GM19328 (cell line): ENCODE data around the gene SP2.

Source experiments
- ATAC-seq: cut with Tn5 transposase; IDR thresholded peaks from one replicate; pipeline ENCODE4 v1.9.1; 2021; ENCODE audit warnings: mild to moderate bottlenecking, moderate library complexity; ENCODE audit not compliant: unreplicated experiment

The SP2 gene

DNA sequence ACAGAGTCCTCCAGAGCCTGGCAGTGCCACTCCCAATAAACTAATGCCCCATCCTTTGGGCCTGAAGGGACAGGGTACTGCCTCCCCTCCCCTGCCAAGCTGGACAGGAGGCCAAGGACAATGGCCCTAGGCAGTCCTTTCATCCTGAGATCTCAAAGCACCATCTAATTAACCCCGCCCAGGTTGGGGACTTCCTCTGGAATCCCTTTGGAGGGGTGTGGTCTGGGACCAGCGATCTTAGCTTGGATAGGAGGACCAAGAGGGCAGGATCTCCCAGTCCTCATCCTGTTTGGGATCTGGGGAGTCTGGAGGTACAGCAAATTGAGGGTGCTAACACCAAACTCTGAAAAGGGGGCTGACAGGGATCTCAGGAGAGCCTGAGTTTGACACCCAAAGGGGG, 26.9 kb upstream of the SP2 start:
- no peak for ATAC-seq

DNA sequence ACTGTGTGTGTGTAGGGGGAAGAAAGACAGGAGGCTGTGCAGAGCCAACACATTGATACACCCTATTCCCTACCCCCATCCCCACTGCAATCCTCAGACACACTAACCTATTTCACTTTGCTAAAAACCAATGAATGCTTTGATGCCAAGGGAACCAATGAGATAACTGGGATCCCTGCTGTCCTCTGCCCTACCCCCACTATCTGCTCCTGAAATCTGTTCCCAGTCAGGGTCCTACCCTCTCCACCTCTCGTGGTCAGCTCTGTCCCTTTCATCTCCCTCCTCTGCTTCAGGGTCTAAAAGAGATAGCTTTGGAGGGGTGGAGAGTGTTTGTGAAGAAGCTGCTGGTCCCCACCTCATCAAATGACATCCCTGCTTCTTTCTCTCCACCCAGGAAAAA, 26.0 kb upstream of the SP2 start:
- no peak for ATAC-seq

DNA sequence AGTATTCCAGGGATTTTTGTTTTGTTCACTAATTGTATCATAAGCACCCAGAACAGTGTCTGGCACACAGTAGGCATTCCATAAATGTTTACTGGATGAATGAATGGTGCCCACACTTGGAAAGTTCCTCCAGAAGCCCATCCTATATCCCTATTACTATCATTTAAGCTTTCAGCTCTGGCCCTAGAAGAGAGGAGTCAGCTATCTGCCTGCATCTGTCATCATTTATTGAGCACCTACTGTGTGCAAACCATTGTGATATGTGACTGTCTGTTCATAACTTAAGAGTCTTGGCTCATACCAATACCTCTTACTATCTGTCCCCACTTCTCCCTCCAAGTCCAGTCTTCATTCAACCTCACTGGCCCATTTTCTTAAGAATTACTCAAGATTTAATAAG, 25.0 kb upstream of the SP2 start:
- no peak for ATAC-seq

DNA sequence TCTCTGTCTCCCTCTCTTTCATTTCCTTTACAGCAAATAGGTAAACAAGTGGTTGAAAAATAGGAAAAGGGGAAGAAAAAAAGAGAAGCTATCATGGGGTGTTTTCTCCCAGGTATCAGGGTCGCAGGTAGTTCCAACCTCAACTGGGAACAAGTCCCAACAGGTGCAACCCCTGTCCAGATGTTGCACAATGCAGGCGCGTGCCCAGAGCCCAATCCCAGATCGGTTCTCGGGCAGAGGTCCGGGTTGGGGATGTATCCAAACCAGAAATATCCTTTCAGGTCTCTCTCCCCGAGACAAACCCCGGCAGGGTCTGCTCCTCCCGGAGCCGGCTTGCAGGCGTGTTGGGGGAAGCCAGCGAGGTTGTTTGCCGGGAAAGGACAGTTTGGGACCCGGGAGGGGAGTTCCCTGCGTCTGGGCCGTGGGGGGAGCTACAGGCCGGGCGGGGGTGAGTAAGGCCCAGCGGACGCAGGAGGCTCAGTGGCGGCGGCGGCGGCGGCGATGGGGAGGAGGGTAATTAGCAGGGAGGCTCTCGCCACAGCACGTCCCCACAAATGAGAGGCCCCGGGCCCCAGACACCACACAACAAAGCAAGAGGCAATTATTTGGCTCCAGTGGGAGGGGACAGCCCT, 23.9 kb upstream of the SP2 start:
- no peak for ATAC-seq

DNA sequence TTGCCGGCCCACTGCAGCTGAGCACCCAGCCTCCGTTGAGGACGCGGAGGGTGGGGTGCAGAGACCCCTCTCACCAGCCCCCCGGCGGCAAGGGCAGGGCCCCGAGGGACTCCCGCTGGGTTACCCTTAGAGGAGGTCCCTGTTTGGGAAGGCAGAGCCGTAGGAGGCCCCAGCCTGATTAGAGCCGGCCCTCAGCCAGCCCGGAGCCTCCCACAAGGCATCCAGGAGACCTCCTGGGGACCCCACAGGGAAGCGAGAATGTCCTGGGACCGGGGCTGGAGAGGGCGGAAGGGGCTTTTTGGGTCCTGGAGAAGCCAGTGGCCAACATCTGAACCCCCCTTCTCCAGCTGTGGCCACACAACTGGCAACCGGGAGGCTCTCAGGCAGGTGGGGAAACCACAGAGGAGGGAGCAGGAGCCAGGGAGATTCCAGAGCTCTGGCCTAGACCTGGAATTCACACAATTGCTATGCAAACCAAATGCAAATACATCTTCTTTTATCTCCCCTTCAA, 23.3 kb upstream of the SP2 start:
- no peak for ATAC-seq

DNA sequence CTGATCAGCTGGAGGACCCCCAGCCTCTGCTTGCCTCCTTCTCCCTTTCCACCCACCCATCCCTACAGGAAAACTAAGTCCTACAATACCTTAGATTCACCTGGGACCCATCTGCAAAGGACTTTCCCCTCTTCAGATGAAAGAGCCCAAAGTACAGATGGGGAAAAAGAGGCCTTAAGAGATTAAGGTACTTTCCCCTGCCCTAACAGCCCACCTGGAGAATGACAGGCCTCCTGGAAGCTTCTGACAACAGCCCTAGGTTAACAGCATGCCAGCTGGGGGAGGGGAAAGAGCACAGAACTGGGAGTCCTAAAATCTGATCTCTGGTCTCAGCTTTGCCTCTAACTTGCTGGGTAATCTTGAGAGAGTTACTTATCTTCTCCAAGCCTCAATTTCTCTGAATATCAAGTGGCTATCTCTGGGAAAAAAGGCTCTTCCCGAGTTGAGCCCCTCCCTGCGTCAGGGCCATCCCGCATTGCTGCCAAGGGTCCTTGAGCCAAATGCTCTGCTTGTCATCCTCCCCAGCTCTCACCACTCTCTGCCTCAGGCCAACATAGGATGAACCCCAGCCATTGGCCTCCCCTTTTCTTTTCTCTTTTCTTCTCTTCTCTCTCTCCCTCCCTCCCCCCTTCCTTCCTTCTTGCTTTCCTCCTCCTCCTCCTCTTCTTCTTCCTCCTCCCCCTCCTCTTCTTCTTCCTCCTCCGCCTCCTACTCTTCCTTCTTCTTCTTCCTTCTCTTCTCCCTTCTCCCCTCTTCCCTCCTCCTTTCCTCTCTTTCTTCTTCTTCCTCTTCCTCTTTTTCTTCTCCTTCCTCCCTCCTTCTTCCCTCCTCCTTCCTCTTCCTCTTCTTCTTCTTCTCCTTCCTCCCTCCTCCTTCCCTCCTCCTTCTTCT, 22.6 kb upstream of the SP2 start:
- no peak for ATAC-seq

DNA sequence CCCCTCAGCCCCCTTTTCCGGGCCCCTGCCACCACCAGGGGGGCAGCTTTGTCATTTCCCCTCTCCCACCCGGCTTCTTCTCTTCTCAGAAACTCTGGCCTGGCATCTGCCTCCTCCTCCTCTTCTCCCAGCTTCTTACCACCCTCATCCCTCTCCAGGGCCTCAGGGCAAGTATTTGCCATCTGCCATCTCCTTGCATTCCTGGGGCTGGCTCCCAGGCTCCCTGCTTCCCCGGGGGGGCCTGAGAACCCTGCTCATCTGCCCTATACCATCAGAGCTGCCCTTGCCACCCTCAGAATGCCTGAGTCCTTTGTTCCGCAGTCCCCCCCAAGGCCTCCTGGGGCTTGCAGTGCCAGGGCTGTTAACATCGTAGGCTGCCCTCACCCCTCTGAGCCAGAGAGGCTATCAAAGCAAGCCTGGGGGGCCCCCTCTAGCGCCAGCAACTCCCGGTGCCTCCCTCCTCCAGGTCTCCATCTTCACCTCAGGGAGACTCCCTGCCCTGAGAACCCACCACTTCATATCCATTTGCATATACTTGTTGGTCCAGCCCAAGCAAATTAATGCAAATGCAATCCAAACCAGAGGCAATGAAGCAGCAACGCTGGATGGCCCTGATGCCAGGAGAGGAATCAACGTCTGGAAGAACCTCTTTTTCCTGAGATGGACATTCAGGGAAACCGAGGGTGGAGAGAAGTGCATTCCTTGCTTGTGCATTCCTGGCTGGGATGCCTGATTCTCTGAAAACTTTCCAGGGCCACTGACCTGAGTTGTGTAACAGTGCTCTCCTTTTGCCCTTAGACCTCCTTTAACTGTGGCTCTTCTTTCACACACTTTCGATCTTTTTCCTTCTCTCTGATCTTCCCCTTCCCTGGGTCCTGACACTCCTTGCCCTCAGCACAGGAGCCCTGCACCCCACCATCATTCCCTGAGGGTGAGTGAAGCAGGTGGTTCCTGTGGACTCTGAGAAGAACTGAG, 20.7 kb upstream of the SP2 start:
- no peak for ATAC-seq

DNA sequence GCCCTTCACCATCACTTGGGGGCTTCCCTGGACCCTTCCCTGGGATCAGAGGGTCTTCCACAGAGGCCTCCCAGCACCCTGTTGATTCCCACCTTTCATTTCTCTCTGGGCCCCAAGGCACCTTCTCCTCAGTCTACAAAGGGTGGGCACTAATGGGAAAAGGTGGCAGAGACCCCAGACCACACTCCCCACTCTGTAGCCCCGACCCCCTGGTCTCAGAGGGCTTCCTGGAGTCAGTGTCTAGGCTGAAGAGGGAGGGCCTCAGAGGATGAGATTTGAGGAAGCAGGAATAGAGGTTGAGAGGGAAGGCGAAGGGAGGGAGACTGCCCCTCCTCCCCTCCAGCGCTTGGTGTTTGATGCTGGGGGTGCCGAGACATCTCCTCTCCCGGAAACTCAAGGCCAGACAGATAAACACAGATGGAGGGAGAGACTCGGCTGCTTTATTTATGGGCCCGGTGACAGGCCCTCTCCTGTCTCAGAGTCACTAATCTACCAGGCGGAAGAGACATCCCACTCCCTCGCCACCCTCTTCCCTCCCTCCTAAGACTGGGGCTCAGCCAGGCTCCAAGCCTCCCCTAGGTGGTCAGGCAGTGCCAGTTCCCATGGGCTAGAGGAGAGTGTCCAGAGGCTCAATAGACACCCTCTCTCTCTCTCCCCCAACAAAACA, 18.5 kb upstream of the SP2 start:
- no peak for ATAC-seq

DNA sequence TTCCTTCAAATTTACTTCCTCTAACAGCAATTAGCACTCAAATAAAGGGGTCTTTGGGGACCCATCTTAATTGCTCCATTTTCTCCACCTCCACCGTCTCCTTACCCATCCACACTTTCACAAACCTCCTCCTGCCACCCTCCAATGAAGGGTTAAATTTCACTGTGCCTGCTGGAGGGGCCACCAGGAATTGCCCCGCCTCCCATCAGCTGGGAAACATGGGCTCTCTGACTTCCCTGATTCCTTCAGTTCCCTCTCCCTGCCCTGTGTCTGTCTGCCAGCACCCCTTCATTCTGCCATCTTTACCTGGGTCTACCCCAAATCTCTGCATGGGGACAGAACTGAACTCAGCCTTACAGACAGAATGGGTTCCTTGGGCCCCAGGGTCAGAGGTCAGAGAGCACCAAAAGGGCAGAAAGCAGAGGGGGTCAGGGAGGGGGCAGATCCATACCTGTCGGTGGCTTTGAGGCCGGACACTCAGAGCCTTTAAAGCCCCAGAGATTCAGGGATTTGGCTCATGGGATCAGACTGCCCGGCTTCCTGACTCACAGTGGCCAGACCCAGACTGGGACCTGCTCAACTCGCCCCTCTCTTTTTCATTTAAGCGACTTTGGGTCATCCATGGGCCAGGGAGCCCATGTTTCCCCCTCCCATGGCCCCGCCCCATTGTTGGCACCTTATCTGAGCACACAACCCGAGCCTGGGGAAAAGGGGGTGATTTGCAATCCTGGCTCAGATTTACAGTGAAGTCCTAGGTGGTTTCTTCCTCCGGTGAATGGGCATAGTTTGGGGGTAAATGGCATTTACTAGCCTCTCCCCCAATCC, 17.6 kb upstream of the SP2 start:
- ATAC-seq: no peak

DNA sequence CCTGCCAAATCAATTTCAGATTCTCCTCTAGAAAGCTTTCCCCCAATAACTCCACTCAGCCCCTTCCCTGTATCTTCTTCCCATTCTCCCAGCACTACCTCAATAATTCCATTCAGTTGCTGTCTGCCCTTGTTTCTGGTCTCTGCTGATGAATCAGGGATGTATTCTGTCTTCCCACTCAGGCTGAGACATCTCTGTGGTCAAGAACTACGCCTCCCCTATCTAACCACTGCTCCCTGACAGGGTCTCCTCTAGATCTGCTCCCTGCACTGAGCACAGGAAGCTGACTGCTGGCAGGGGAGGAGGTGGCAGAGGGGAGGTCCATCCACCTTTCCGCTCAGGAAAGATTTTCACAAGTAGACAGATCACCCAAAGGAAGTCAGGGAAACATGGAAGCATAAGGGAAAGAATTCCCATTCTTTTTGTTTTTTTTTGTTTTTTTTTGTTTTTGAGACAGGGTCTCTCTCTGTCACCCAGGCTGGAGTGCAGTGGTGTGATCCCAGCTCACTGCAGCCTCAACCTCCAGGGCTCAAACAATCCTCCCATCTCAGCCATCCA, 16.9 kb upstream of the SP2 start:
- ATAC-seq: no peak

DNA sequence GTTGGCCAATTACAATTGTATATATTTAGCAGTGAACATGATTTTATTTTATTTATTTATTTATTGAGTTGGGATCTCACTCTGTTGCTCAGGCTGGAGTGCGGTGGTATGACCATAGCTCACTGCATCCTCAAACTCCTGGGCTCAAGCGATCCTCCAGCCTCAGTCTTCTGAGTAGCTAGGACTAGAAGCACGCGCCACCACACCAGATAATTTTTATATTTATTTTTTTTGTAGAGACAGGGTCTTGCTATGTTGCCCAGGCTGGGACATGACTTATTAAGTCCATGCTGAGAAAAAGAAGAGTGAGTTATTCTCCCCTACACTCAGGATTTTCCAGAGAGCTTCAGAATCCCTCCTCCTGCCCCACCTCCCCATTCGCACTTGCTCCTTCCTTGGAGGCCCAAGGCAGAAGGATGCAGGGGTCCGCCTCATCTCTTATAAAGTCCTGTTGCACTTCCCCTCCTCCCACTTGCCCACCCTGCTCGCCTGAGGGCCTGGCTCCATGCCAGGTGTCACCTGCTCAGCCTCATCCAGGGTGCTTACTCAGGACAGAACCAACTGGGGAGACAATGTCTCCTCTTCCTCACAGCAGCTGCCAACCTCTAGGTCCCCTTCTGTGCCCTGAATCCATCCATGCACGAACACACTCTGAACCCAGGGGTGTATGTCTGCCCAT, 16.1 kb upstream of the SP2 start:
- no peak for ATAC-seq

DNA sequence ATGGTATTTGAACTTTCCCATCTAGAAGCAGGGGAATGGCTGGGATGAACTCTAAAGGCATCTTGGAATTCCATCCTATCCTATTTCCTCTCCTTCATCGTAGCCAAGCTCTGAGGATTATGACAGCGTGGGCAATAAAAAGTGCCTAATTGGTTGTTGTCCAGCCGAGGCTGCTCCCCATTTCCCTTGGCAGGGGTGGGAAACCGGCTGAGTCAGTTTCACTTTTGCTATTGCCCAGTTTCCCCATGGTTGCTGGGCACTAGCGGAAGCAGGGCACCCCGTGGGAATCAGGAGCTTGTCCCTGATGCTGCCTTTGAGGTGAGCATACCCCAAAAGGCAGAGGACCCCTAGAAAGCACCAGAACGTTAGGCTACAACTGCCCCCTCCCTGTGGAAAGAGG, 13.8 kb upstream of the SP2 start:
- no peak for ATAC-seq

DNA sequence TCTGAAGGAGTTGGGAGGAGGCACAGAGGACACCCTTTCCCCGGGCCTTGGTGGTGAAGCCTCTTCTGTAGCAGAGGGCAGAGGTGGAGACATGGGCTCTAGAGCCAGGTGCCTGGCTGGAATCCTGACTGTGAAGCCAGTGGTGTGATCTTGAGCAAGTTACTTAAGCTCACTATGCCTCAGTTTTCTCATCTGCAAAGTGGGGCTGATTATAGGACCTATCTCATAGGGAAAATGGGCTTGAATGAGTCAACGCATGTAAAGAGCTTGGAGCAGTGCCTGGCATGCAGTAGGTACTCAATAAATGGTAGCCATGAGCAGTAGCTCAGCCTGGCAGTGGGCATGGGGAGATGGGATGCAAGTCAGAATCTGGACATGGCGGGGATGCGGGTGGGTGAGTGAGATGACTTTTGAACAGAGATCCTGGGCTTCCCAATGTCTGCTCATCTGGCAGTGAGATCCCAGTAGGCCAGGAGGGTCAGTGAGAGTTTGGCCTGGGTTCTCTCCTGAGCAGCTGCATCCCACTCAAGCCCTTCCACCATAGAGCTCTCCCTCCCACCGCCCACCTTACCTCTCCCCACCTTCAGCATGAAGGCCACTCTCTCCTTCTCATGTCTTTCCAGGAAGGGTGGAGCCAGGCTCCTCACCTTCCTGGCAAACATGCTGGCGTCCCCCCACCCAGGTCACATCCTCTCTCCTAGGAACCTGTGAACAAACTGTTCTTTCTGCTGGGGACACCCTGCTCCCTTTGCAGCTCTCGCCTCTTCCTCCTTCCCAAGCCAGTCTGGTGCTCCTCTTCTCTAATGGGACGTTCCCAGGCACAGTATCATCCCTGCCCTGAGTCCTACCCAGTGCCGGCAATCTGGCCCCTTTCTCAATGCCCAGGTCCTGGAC, 13.1 kb upstream of the SP2 start:
- ATAC-seq: no peak

DNA sequence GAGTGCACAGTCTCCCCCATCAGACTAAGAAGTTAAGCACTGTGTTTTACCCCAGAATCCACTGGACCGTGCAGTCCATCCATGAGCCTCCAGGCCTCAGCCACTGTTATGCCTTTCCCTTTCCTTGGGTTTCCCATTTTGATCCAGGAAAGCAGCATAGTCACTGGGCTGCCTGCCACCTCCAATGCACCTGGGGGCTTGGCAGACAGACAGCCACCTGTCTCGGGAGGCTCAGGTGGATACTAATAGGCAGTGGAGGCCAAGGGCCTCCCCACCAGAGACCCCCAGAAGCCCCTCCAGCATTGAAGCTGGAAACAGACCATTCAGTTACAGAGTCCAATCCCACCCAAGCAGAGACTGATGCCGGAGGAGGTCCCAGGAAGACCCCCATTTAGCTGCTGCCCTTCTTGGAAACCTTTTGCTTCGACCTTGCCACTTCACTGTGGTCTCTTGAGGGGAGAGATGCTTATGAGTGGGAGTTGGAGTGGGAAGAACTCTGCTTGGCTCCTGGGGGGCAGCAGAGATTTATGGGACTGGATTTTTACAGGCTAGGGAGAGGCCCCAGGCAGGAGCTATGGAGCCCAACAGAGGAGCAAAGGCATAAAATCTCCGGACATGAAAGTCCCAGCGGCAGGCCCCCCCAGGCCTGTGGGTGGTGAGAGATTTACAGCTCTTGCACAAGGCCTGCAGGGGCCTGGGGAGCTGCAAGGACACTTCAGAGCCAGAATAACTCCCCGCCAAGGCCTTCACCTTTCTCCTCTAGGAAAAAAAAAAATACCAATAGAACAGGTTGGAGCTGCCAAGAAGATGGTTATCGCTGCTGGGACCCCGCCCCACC, 12.2 kb upstream of the SP2 start:
- no peak for ATAC-seq

DNA sequence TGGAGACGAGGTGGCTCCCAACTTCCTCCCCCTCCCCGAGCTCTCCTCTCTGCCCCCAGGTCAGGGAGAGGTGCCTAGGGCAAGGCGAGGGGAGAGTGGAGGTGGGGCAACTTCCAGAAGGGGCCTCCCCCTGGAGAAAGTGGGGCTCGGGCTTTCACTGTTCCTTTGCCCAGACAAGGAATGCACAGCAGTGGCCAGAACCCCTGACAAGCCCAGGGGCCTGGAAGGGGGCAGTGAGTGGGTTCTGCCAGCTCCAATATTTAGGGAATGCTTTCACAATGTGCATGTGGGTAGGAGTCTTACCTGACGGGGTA, 11.7 kb upstream of the SP2 start:
- ATAC-seq: no peak

DNA sequence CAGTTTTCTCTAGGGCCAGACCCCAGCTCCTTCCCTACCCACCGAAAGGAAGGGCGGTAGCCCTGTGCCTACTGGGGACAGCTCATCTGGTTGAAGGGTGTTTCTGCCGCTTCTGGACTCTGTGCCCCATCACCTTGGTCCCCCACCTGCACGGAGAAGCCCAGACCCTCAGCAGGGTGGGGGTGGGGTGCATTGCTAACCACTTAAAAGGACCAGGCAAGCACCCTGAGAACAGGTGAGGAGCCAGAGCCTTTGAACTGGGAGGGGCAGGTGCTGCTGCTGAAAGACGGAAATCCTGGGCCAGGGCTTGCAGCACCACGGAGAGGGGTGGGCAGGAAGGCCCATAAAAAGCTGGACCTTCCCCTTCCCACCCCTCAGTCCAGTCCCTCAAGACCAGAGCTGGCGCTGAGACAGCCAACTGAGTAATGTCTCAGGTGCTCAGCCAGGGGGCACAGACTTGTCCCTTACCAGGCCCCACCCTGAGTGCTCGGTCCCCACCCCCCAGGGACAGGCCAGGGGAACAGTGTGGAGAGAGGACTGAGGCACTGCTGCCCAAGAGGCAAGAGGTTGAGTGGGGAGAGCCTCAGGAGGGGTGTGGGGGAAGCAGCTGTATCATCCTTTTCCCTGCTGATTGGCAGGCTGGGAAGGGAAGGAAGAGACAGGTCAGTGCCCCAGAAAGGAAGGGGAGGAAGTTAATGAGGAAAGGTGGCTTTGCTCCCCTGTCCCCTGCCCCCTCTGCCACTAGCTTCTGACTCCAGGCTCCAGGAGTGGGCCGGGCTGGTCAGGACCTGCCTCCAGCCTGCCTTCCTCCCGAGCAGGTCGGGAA, 10.9 kb upstream of the SP2 start:
- ATAC-seq: no peak
